HG03039 (cell line): ENCODE measurements around the gene CFAP300.

Source experiments
- ATAC-seq: cut with Tn5 transposase; IDR thresholded peaks from one replicate; pipeline ENCODE4 v1.9.1; 2021; ENCODE audit warnings: mild to moderate bottlenecking, moderate library complexity; ENCODE audit not compliant: unreplicated experiment

Gene CFAP300

DNA sequence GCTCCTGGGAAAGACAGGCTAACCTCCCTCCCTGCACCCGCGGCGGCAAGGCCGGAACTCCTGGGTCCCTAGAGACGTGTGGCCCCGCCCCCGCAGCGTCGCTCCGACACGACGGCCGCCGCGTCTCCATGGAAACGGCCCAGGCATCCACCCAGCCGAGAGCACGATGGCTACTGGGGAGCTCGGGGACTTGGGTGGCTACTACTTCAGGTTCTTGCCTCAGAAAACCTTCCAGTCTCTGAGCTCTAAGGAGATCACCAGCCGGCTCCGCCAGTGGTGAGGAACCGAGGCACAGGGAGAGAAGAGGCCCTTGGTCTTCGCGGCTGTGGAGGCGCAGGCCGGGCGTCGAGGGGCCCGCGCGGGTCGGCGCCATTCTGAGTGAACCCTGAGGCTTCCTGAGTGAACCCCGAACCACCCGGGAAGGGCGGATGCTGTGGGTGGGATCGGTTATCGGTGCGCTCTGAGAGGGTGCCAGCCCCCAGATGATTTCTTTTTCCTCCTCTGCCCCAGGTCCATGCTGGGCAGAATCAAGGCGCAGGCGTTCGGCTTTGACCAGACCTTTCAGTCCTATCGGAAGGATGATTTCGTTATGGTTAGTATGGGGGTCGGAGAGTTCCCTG, at the start of gene CFAP300:
Gene CFAP300 (plus strand): TSS at position 133 of the 620 bp plus-strand sequence. CDS start 34 bp downstream, at position 167.
- ATAC-seq, result no peak

DNA sequence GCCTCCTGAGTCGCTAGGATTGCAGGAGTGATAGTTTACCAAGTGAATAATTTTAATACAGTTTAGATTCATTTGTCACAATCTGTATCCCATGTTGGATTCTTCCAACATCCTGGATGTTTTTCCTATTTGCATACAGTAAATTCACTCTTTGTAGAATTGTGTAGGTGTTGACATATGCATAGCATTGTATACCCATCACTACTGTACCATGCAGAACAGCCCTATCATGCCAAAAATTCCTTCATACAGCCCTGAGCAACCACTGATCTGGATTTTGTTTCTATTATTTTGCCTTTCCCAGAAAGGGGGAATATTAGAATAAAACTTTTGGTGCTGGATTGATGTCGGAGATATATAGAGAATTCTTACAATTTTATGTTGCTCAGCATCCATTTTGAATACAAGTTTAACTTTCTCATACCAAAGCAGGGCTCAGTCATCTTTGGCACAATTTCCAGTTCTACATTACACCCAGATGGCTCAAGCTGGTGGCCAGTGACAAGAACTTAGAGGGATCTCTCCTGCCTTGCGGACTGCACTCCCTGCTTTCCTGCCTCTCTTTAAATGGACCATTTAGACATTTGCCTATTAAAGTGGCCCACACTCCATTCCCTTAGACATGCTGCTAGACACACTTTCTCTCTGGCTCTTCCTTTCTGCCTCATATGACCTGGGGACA, 45.4 kb upstream of the CFAP300 start:
- ATAC-seq, result no peak

DNA sequence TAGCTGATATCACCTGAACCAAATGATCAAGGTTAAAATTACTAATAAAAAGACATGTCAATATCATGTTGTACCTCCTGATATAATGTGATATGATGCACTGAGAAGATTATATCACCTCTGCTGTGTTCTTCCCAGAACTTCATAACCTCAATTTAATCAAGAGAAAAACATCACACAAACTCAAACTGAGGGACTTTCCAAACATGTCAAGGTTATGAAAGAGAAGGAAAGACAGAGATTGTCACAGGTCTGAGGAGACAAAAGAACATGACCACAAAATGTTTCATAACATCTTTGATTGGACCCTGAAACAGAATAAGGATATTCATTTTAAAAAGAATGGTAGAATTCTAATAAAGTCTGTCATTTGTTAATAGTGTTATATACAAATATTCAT, 43.0 kb upstream of the CFAP300 start:
- no peak for ATAC-seq

DNA sequence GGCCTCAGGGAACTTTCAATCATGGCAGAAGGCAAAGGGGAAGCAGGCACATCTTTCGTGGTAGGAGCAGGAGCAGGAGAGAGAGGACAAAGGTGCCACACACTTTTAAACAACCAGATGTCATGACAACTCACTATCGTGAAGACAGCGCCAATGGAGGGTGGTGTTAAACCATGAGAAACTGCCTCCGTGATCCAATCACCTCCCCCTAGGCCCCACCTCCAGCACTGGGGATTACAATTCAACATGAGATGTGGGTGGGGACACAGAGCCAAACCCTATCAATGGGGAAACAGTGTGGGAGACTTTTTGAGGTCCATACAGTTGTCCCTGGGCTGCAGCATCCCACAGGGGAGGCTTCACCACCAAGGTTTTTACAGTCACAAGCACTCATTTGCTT, 41.9 kb upstream of the CFAP300 start:
- ATAC-seq, result no peak

DNA sequence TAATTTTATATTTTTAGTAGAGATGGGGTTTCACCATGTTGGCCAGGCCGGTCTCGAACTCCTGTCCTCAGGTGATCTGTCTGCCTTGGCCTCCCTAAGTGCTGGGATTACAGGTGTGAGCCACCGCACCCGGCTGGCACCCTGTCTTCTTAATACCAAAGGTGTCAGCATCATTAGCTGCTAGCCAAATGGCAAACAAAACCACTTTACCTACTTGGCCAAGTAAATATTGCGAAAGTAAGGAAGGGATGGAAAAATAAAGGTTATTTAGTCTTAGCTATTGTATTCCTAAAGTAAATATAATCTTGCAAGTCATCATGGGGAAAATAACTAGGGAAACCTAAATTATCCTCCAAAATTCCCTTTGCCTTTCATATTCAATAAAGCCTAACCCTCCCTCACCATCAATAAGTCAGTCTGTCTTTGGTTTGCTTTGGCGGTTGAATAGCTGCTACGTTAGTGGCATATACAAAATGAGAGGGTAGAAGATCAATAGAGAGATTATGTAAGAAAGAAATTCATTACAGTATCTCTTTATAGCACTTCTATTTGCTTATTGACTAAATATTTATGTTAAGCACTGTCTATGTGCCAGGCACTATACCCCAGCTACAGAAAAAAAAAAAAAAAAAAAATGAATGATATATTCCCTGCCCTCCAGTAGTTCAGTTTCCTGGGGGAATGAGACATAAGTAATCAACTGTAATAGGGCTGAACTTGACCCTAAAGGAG, 40.2 kb upstream of the CFAP300 start:
- no peak for ATAC-seq

DNA sequence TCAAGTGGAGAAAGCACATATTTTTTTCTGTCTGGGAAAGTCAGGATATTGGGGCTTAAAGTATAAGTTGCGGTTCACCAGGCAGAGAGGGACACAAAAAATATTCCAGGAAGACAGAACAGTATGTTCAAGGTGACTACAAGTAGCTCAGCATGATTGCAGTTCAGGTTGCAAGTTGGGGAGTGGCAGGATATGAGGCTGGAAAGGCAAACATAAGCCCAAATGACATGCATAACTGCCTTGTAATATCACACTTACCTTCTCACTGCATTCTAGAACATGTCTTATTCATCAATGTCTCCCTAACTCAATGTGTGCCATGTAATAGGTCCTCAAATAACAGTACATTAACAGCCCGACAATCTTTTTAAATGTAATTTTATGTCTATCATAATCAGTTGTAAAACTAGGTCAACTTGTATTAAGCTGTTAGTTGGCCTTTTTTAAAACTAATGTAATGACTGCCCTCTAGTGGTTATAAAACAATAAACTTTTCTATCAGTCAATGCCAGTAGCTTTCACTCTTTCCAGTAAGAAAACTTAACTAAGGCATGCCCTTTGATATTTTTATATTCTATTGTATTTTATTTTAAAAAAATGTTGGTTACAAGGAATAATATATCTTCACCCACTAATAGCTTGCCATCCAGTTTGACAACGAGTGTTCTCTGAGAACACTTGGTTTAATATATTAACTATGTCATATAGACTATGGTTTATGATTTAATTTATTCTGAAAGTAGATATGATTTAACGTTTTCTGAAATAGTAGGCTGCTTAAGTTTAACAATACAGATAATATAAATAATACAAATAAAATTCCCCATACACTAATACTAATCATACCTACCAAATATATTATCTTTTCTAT, 39.4 kb upstream of the CFAP300 start:
- ATAC-seq, result no peak

DNA sequence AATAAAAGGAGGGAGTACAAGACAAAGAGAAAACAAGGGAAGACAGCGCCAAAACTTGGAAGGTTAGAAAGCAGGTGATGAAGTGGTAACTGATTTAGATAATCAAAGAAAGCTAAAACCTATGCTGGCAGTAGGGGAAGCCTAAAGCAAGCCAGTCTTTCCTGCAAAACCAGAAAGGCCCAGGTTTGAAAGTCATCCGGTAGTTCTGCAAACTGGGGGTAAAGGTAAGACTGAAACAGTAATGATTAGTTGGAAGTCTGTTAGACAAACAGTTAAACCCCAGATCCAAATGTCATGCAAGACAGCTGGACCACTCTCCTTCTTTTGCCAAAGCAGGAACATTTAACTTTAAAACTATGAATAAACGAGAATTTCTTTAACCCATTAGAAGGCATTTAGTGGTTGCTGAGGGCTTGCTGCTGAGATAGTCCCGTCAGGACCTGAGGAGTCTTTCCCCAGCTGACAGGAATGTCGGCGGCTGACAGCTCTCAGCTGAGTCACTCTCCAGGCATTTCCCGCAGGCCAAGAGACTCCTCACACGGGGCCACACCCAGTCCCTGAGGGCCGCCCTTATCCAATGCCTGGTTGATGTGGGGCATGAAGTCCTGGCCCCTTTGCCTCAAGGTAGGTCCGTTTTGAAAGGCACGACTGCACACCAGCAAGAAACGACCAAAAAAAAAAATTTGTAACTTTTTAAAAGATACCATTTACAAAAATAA, 36.3 kb upstream of the CFAP300 start:
- ATAC-seq, result no peak

DNA sequence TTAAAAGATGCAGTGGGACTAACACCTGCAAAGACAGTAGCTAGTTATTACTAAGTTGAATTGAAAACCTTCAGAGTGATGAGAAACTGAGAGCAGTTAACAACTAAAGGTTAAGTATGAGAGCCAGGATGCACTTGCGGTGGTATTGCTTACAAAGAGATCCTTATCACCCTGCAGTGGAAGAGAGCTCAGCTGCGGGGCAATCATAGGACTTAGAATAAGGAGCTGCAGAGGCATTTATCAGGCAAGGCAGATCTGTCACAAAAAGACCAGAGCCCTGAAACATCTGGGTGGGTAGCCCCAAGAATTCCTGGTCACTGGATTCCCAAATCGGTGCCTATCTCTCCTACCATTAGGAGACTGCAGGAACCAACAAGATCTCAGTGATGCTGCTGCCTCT, 34.3 kb upstream of the CFAP300 start:
- ATAC-seq, result no peak

DNA sequence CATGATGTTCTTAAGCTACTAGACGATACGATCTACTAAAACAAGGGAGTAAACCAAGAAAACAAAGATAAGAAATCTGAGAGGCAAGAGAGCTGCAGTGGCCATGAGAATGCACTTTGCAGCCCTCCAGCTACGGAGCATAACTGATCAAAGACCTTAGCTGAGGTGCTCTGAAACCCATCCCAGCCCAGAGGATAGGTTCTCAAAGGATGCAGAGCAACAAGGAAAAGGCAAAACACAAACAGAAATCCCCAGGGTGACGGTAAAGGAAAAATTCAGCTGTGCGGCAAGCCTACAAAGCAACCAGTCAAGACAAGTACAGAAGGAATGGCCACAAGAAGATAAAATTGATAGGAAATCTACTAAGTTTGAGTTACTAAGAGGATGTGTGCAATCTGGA, 32.5 kb upstream of the CFAP300 start:
- no peak for ATAC-seq

DNA sequence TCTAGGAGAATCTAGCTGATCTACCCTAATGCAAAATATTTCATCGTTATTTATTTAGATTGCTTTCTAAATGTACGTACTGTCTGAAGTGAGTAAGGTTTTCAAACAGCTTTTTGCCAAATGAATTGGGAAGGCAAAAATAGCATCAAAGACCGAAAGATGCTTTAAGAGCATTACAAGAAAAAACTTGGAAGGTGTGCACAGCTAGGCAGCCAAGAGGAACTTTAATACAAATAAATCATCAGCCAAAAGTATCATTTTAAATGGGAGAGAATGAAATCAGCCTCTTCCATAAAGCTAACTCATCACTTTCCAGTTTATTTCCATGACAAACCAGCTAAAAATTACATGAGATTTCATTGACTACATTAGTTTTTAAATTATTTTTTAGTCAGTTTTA, 30.2 kb upstream of the CFAP300 start:
- ATAC-seq, result no peak

DNA sequence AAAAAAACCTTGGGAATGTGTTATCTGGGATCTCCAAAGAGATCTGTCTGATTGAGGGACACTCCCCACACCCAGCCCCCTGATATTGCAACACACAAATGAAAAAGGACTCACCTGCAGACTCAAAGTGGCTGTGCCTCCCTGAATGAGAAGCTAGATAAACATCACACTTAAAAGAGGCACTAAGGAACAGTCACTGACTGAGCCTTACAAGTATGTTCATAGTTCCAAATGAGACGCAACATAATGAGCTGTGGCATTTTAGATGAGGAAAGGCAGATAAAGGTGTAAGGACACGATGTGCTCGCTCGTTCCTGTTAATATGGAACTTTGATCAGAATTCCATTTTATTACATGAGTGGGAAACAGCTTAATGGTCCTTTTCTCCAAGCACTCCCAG, 21.0 kb upstream of the CFAP300 start:
- ATAC-seq, result no peak

DNA sequence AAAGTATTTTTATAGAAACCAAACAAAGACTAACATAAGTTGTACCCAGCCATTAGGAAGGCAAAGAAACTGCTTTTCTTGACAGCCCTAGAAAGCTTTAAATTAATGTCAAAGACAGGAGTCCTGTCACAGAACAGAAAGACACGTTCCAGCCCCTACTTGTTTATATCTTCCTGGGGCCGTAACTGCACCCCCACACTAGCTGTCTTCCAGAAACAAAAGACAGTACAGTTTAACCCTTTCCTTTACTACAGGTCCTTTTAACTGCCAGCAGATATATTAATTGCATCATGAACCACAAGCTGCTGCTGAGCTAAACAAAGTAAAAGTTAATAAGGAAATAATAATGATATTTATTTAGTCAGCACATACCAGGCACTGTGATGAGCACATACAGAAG, 20.3 kb upstream of the CFAP300 start:
- no peak for ATAC-seq

DNA sequence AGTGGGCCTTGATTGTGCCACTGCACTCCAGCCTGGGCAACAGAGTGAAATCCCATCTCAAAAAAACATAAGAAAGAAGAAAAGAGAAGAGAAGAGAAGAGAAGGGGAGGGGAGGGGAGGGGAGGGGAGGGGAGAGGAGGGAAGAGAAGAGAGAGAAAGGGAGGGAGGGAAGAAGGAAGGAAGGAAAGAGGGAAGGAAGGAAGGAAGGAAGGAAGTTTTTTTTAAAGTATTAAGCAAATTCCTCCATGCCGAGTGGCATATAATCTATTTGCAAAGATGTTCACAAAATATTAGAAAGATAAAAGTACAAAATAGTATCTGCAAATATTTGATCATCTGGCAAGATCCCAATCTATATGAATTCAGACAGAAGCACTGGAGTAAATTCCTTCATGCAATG, 10.5 kb upstream of the CFAP300 start:
- no peak for ATAC-seq

DNA sequence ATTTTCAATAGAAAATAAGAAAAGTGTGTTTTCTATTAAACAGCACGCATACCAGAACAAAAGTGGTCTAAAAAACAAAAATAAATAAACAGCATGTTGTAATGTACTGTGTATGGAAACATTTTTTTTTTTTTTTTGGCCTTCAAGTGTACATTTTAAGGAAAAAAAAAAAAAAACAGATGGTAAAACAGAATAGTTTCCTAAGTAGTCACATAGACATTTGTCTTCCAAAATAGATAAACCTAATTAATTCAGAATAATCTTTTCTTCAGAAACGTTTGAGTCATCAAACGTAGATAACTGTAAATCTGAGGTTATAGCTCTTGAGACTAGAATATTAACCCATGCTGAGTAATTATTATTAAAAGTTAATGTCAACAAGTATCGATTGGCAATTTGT, 396 bp upstream of the CFAP300 start:
- no peak for ATAC-seq

DNA sequence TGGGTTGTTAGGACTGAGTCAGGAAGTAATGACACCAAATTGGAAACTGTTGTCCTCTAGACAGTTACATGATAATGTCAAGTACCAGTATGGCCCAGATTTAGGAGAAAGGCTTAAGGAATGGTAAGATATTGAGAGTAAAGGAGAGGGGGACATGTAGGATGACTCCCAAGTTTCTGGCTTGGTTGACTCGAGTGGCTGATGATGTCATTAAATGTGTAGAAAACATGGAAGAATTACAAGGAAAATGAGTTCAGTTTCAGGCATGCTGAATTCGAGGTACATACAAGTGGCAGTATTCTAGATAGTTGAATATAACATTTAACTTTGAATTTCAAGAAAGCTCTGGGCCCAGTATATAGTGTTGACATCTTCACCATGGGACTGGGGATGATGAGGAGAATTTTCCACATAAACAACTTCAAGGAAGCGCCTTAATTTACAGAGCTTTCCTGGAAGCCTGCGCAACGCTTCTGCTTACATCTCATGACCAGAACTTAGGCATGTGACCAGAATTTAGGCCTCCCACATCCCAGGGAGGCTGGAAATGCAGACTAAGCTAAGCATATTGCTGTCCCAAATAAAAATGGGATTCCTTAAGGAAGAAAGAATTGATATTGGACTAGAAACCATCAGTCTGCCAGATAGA, 3.8 kb downstream of the CFAP300 start:
- no peak for ATAC-seq

DNA sequence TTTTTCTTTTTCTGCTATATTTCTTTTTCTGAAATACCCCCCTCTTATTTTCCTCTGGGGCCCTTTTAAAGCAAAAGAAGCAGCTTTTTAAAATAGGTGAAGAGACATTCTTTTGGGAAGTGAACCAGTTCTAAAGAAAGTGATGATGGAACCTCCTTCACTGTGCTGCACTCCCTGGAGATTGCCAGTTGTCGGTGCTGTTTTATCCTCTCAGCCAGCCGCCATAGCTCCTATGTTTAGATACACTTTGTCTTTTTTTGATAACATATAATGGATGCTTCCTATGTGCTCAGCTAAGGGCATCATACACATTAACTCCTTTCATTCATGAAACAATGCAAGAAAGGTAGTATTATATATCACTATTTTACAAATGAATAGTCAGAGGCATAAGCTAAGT, 14.0 kb downstream of the CFAP300 start:
- no peak for ATAC-seq

DNA sequence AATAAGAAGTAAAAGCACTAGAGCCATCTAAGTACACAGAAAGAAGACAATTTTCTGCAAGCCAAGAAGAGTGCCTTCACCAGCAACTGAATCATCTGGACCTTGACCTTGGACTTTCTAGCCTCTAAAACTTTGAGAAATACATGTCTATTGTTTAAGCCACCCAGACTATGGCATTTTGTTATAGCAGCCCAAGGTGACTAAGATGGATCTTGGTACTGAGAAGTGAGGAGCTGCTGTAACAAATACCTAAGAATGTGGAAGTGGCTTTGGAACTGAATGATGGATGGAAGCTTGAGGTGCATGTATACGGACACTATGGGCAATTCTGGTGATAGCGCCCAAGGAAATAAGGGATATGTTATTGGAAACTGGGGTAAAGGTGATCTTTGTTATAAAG, 14.9 kb downstream of the CFAP300 start:
- no peak for ATAC-seq

DNA sequence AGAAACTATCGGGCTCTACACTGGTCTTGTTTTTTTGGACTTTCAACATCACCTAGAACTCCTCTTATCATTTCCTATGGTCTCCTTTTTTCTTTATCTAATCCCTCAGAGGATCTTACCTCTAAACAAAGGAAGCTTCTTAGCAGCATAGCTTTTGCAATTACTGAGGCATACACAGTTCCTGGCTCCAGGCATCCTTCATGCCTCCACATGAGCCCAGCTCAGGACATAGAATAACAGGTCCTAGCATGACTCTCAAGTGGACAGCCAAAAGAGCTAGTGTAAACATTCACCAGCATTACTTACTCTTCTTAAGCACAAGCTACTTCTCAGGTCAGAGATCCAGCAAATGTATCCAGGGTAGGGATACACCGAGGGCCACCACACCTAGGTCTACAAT, 17.1 kb downstream of the CFAP300 start:
- no peak for ATAC-seq

DNA sequence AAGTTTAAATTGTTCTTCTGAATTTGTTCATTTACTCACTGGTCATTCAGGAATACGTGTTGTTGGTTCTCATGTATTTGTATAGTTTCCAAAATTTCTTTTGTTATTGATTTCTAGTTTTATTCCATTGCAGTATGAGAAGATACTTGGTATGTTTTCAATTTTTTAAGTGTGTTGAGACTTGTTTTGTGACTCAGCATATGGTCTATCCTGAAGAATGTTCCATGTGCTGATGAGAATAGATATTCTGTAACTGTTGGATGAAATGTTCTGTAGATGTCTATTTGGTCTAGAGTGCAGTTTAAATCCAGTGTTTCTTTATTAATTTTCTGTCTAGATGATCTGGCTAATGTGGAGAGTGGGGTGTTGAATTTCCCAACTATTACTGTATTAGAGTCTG, 23.5 kb downstream of the CFAP300 start:
- no peak for ATAC-seq
